Psoas muscle (tissue), 8 donors: Measurements from ENCODE around the gene KISS1R. TPM values are rescaled to one million over a fixed set of nuclear protein-coding genes. Genes with fewer than 3 reads are reported as not detected.

Experiments used
- ATAC-seq, 4 donors: fragments of 200-7000 bp; cut with Tn5 transposase; one replicate each; pipeline ENCODE4 v1.9.1; 2020; ENCODE audit warnings: moderate library complexity in 3 of 4, mild to moderate bottlenecking in 2 of 4
- DNase-seq, 2 donors: peaks; one replicate each; pipeline ENCODE4 v3.0.0-alpha.2; 2020
- H3K27ac ChIP-seq: fragments of 200-600 bp; one replicate; pipeline ENCODE4 v1.8.0; 2022
- H3K27me3 ChIP-seq, 3 donors: fragments of 200-600 bp in 1 of 3; one replicate each; pipeline versions ENCODE4 v1.6.1 to v1.8.0; 2013 to 2022; ENCODE audit warnings: low read length in 2 of 3, mild to moderate bottlenecking in 2 of 3, moderate library complexity in 1 of 3; ENCODE audit not compliant: insufficient read depth in 3 of 3
- H3K36me3 ChIP-seq, 2 donors: fragments of 200-600 bp in 1 of 2; one replicate each; pipeline versions ENCODE4 v1.6.1 to v1.8.0; 2013 to 2022; ENCODE audit warnings: low read depth in 1 of 2, mild to moderate bottlenecking in 1 of 2, moderate library complexity in 1 of 2; ENCODE audit not compliant: insufficient read depth in 1 of 2
- H3K4me1 ChIP-seq: fragments of 200-600 bp; one replicate; pipeline ENCODE4 v1.8.0; 2022
- H3K4me3 ChIP-seq: fragments of 200-600 bp; one replicate; pipeline ENCODE4 v1.8.0; 2022; ENCODE audit warnings: mild to moderate bottlenecking
- H3K9me3 ChIP-seq: fragments of 200-600 bp; one replicate; pipeline ENCODE4 v1.8.0; 2022
- CTCF ChIP-seq: fragments of 200-600 bp; IDR thresholded peaks from one replicate; pipeline ENCODE4 v1.8.0; 2022; ENCODE audit warnings: antibody characterized with exemption
- WGBS, 3 donors: extraction: QIAGEN DNeasy Blood & Tissue Kit; methylation state at CpG; one replicate each; pipeline versions ENCODE4 v1.1.6 to v1.1.7; 2013; 5-methylcytosine and 5-hydroxymethylcytosine counted together
- intact Hi-C, 2 donors: fragments of 100-400 bp; cut with DNase I; formaldehyde crosslinking; loops; one replicate each; pipeline versions ENCODE4 v1.11.0 to v1.14.2; 2022
- polyA plus RNA-seq, 3 donors: library from polyadenylated mRNA; stranded (reverse); fragments of 200-250 nt; gene quantifications; one replicate each; pipeline ENCODE4 v1.2.3, GENCODE V29; 2013
- total RNA-seq, 4 donors: library from RNA; stranded (reverse); fragmentation: NEBNext Ultra II Directional in 2 of 4; extraction: Animal tissue kit (Norgen Biotek cat#: 25700) in 2 of 4; gene quantifications; one replicate each; pipeline versions ENCODE4 v1.2.1 to v1.2.4, GENCODE V29; 2021 to 2023
- donor health status: healthy with polysubstance abuse.
- donor health status: DM: no; HTN: no; CAD: no; lungs with moderate emphysema.
- donor health status: Bipolar disorder and iron deficiency.
- donor health status: healthy.
- donor health status: DM: yes; HTN: yes; CAD: no.
- donor health status: DM: no; HTN: no; CAD: no.
- donor health status: DM: no; HTN: no; CAD: no.
- donor health status: DM: yes; HTN: yes; CAD: no.

KISS1R gene
- total and polyA plus RNA-seq, 7 donors: 0.16 TPM; not detected in 6

GRCh38 chr19:931860-932647 lies 14.9 kb downstream of the KISS1R start:
- peaks cover 27% of the 10 kb centered on the region for H3K4me1 ChIP-seq
- intact Hi-C loops: no loop called here
- H3K36me3 ChIP-seq: no peaks in the 10 kb centered on the region
- TF ChIP-seq CTCF: no peak
- no peaks in the 10 kb centered on the region for H3K27me3 ChIP-seq
- WGBS, 3 donors: 85 to 89% (median 89%) methylated on average over 29 to 32 of the region's 32 CpGs
- H3K4me3 ChIP-seq: no peak overlapping the region
- no peak for ATAC-seq
- H3K27ac ChIP-seq: no peak overlapping the region
- no peak for DNase-seq
- H3K9me3 ChIP-seq: no peaks in the 10 kb centered on the region

GRCh38 chr19:932648-933552 lies 15.8 kb downstream of the KISS1R start:
- intact Hi-C loops: no loop called here
- no peaks in the 10 kb centered on the region for H3K9me3 ChIP-seq
- peak overlapping the region; percentile 18 for H3K4me3 ChIP-seq
- ATAC-seq (peak in 3 of 4 donors; percentile 30 to 48 (median 35)), DNase-seq (peak; percentile 83 to 86)
- peaks cover 27% of the 10 kb centered on the region for H3K4me1 ChIP-seq
- 28 to 34% (median 33%) methylated on average over 42 to 54 of the region's 54 CpGs for WGBS, 3 donors
- H3K36me3 ChIP-seq: no peaks in the 10 kb centered on the region
- peak overlapping the region; percentile 30 for H3K27ac ChIP-seq
- H3K27me3 ChIP-seq: no peaks in the 10 kb centered on the region
- no peak for TF ChIP-seq CTCF

- no peak for TF ChIP-seq CTCF
- H3K4me1 ChIP-seq: peaks cover 27% of the 10 kb centered on the region
- DNase-seq: no peak
- peak overlapping the region; percentile 18 for H3K4me3 ChIP-seq
- H3K36me3 ChIP-seq: no peaks in the 10 kb centered on the region
- 20 to 29% (median 21%) methylated on average over 9 to 14 of the region's 14 CpGs for WGBS, 3 donors
- no peak overlapping the region for H3K27ac ChIP-seq
- intact Hi-C loops: no loop called here
- ATAC-seq: no peak
- H3K27me3 ChIP-seq: no peaks in the 10 kb centered on the region
- H3K9me3 ChIP-seq: no peaks in the 10 kb centered on the region
These were observed 16.4 kb downstream of the KISS1R start for GRCh38 chr19:933553-933882.

- H3K27ac ChIP-seq: peak overlapping the region; percentile 81
- H3K4me1 ChIP-seq: peaks cover 27% of the 10 kb centered on the region
- H3K36me3 ChIP-seq: no peaks in the 10 kb centered on the region
- no peak for TF ChIP-seq CTCF
- intact Hi-C loops: no loop called here
- H3K27me3 ChIP-seq: no peaks in the 10 kb centered on the region
- DNase-seq: no peak
- ATAC-seq: peak; percentile 2 to 10 (median 4)
- WGBS, 3 donors: 53 to 65% (median 57%) methylated on average over 27 to 29 of the region's 29 CpGs
- peak overlapping the region; percentile 16 for H3K4me3 ChIP-seq
- H3K9me3 ChIP-seq: no peaks in the 10 kb centered on the region
These were observed 17.2 kb downstream of the KISS1R start for GRCh38 chr19:934197-934840.
